ENCODE measurements around the gene JADE3. TPM values are rescaled to one million over a fixed set of nuclear protein-coding genes. Genes with fewer than 3 reads are reported as not detected.
"Not testable (repeated sequence)": the region's sequence is repeated elsewhere in the genome, so short reads cannot be mapped to it uniquely, and the experiment has no call there.

Gene JADE3
- total RNA-seq, 1 experiment from 2014 or later: 17.0 TPM

GRCh38 chrX:46961574-46962283 lies 49.5 kb downstream of the JADE3 start:
- no peak overlapping the region for H3K4me3 Mint-ChIP-seq (ENCODE audit: low read depth, unreplicated experiment)
- intact Hi-C loops (cut with micrococcal nuclease; ENCODE audit: unreplicated experiment): no loop called here
- no TSS peak for BruUV-seq (replicated peaks)
- no peak overlapping the region for H3K27ac Mint-ChIP-seq (ENCODE audit: unreplicated experiment)
- H3K36me3 Mint-ChIP-seq (ENCODE audit: insufficient read depth, unreplicated experiment): no peaks in the 10 kb centered on the region
- CTCF ChIA-PET: no interaction called here
- H3K4me1 Mint-ChIP-seq (ENCODE audit: low read depth, unreplicated experiment): peaks cover 33% of the 10 kb centered on the region
- DNase-seq: no peak
- no peaks in the 10 kb centered on the region for H3K27me3 Mint-ChIP-seq (ENCODE audit: unreplicated experiment)
- no peak for TF ChIP-seq CTCF (IDR thresholded peaks at IDR 0.05; ENCODE audit: unreplicated experiment)
- no peaks in the 10 kb centered on the region for H3K9me3 Mint-ChIP-seq (ENCODE audit: low read depth, unreplicated experiment)

GRCh38 chrX:46965125-46965758 lies 53.0 kb downstream of the JADE3 start:
- H3K4me1 Mint-ChIP-seq (ENCODE audit: low read depth, unreplicated experiment): peaks cover 22% of the 10 kb centered on the region
- no peaks in the 10 kb centered on the region for H3K27me3 Mint-ChIP-seq (ENCODE audit: unreplicated experiment)
- intact Hi-C loops (cut with micrococcal nuclease; ENCODE audit: unreplicated experiment): no loop called here
- TF ChIP-seq CTCF (IDR thresholded peaks at IDR 0.05; ENCODE audit: unreplicated experiment): no peak
- BruUV-seq (replicated peaks): no TSS peak
- no peaks in the 10 kb centered on the region for H3K36me3 Mint-ChIP-seq (ENCODE audit: insufficient read depth, unreplicated experiment)
- no peaks in the 10 kb centered on the region for H3K9me3 Mint-ChIP-seq (ENCODE audit: low read depth, unreplicated experiment)
- no peak for DNase-seq
- CTCF ChIA-PET: no interaction called here
- no peak overlapping the region for H3K4me3 Mint-ChIP-seq (ENCODE audit: low read depth, unreplicated experiment)
- no peak overlapping the region for H3K27ac Mint-ChIP-seq (ENCODE audit: unreplicated experiment)

GRCh38 chrX:46967547-46967946 lies 55.3 kb downstream of the JADE3 start:
- Mint-ChIP-seq H3K27ac (ENCODE audit: unreplicated experiment) (no peak overlapping the region), H3K36me3 (ENCODE audit: insufficient read depth, unreplicated experiment) (no peaks in the 10 kb centered on the region), H3K9me3 (ENCODE audit: low read depth, unreplicated experiment) (no peaks in the 10 kb centered on the region), H3K27me3 (ENCODE audit: unreplicated experiment) (no peaks in the 10 kb centered on the region), H3K4me1 (ENCODE audit: low read depth, unreplicated experiment) (peaks cover 22% of the 10 kb centered on the region), H3K4me3 (ENCODE audit: low read depth, unreplicated experiment) (no peak overlapping the region)
- intact Hi-C loops (cut with micrococcal nuclease; ENCODE audit: unreplicated experiment): no loop called here
- no peak for DNase-seq
- no peak for TF ChIP-seq CTCF (IDR thresholded peaks at IDR 0.05; ENCODE audit: unreplicated experiment)
- no TSS peak for BruUV-seq (replicated peaks)
- CTCF ChIA-PET: no interaction called here

- not testable (repeated sequence) for DNase-seq; H3K4me3 Mint-ChIP-seq (ENCODE audit: low read depth, unreplicated experiment); H3K27me3 Mint-ChIP-seq (ENCODE audit: unreplicated experiment); H3K27ac Mint-ChIP-seq (ENCODE audit: unreplicated experiment); BruUV-seq (replicated peaks); H3K36me3 Mint-ChIP-seq (ENCODE audit: insufficient read depth, unreplicated experiment); H3K9me3 Mint-ChIP-seq (ENCODE audit: low read depth, unreplicated experiment)
- intact Hi-C loops (cut with micrococcal nuclease; ENCODE audit: unreplicated experiment): loop anchor here (5.0 kb wide), 1 partner anchor 65 kb away; the partner anchor contains the start of gene JADE3
- H3K4me1 Mint-ChIP-seq (ENCODE audit: low read depth, unreplicated experiment): peaks cover 15% of the 10 kb centered on the region
- CTCF ChIA-PET: interaction anchor here (0.6 to 1.8 kb wide), 2 partner anchors 58 to 73 kb away, joined by 3 to 6 read pairs; no protein-coding TSS in a partner anchor
Observed at GRCh38 chrX:46977046-46977445, 64.8 kb downstream of the JADE3 start.
